ENCODE measurements around the gene HAT1. TPM values are rescaled to one million over a fixed set of nuclear protein-coding genes. Genes with fewer than 3 reads are reported as not detected.

The HAT1 gene
- 10 to 100 TPM; 34.0 to 68.7 (median 50.4) TPM for total RNA-seq

- Histone ChIP-seq H3K4me1 (peaks cover 12 to 17% of the 10 kb centered on the region in 2 donors), H3K9me3 (no peaks in the 10 kb centered on the region), H3K27me3 (no peaks in the 10 kb centered on the region), H3K4me3 (replicated peaks in 1 of 3) (peak within 1 kb of the TSS; percentile 48 to 79 (median 50)), H3K36me3 (peaks cover 0 to 5% of the 10 kb centered on the region in 2 donors), H3K27ac (peak within 1 kb of the TSS; percentile 74 to 84 (median 74))
- peak; percentile 96 to 97 for DNase-seq
- 0% methylated on average over 43 to 56 of the region's 61 CpGs for WGBS, 2 donors
- TF ChIP-seq CTCF (IDR thresholded peaks at IDR 0.05) (no peak), POLR2A (IDR thresholded peaks at IDR 0.05) (peak in 1 of 2 donors; percentile 75)
- intact Hi-C loops (cut with DNase I) = no loop called here
Measured at GRCh38 chr2:171922230-171923022, at the start of gene HAT1. TSS of gene HAT1 (plus strand) at chr2:171922461. CDS start at chr2:171922501, 40 bp downstream.

- intact Hi-C loops (cut with DNase I) = no loop called here
- no peak overlapping the region for H3K4me3 ChIP-seq (replicated peaks in 1 of 3)
- no peak for TF ChIP-seq CTCF (IDR thresholded peaks at IDR 0.05)
- no peak for TF ChIP-seq POLR2A (IDR thresholded peaks at IDR 0.05)
- H3K36me3 ChIP-seq = no peaks in the 10 kb centered on the region
- H3K4me1 ChIP-seq = peaks cover 10 to 30% of the 10 kb centered on the region in 2 donors
- no peaks in the 10 kb centered on the region for H3K9me3 ChIP-seq
- no peak for DNase-seq
- WGBS, 2 donors = 95 to 96% methylated on average over 1 of the region's 1 CpG
- no peak overlapping the region for H3K27ac ChIP-seq
- no peaks in the 10 kb centered on the region for H3K27me3 ChIP-seq
Measured at GRCh38 chr2:171874517-171874916, 47.7 kb upstream of the HAT1 start.

GRCh38 chr2:171874963-171875362 is 47.3 kb upstream of the HAT1 start:
- DNase-seq = no peak
- Histone ChIP-seq H3K4me3 (replicated peaks in 1 of 3) (no peak overlapping the region), H3K4me1 (peaks cover 10 to 35% of the 10 kb centered on the region in 2 donors), H3K27me3 (no peaks in the 10 kb centered on the region), H3K36me3 (no peaks in the 10 kb centered on the region), H3K9me3 (no peaks in the 10 kb centered on the region), H3K27ac (peak overlapping the region in 2 of 3 donors; percentile 61 to 71)
- intact Hi-C loops (cut with DNase I) = no loop called here
- no peak for TF ChIP-seq CTCF (IDR thresholded peaks at IDR 0.05)
- TF ChIP-seq POLR2A (IDR thresholded peaks at IDR 0.05) = no peak
- 89 to 93% methylated on average over 12 of the region's 12 CpGs for WGBS, 2 donors

- Histone ChIP-seq H3K4me1 (peaks cover 15 to 40% of the 10 kb centered on the region in 2 donors), H3K27ac (peak overlapping the region; percentile 23 to 72 (median 46)), H3K27me3 (no peaks in the 10 kb centered on the region), H3K4me3 (replicated peaks in 1 of 3) (no peak overlapping the region), H3K9me3 (no peaks in the 10 kb centered on the region), H3K36me3 (no peaks in the 10 kb centered on the region)
- 42 to 50% methylated on average over 2 of the region's 2 CpGs for WGBS, 2 donors
- intact Hi-C loops (cut with DNase I) = no loop called here
- peak in 1 of 2 donors; percentile 25 for DNase-seq
- no peak for TF ChIP-seq CTCF (IDR thresholded peaks at IDR 0.05)
- TF ChIP-seq POLR2A (IDR thresholded peaks at IDR 0.05) = no peak
Measured at GRCh38 chr2:171878481-171878993, 43.7 kb upstream of the HAT1 start.

- Histone ChIP-seq H3K27me3 (no peaks in the 10 kb centered on the region), H3K9me3 (no peaks in the 10 kb centered on the region), H3K4me1 (peaks cover 16 to 40% of the 10 kb centered on the region in 2 donors), H3K4me3 (replicated peaks in 1 of 3) (no peak overlapping the region), H3K27ac (peak overlapping the region in 1 of 3 donors; percentile 72), H3K36me3 (no peaks in the 10 kb centered on the region)
- TF ChIP-seq CTCF (IDR thresholded peaks at IDR 0.05) (no peak), POLR2A (IDR thresholded peaks at IDR 0.05) (no peak)
- 90 to 92% methylated on average over 1 of the region's 1 CpG for WGBS, 2 donors
- no peak for DNase-seq
- intact Hi-C loops (cut with DNase I) = no loop called here
Measured at GRCh38 chr2:171879865-171880264, 42.4 kb upstream of the HAT1 start.

Data from thyroid gland (tissue), 4 donors.